HG02938 (cell line): ENCODE results near the gene ZNF879.

ENCODE experiments used
- ATAC-seq: cut with Tn5 transposase; IDR thresholded peaks from one replicate; pipeline ENCODE4 v1.9.1; 2021; ENCODE audit warnings: mild to moderate bottlenecking, moderate library complexity; ENCODE audit not compliant: unreplicated experiment

Gene ZNF879

DNA sequence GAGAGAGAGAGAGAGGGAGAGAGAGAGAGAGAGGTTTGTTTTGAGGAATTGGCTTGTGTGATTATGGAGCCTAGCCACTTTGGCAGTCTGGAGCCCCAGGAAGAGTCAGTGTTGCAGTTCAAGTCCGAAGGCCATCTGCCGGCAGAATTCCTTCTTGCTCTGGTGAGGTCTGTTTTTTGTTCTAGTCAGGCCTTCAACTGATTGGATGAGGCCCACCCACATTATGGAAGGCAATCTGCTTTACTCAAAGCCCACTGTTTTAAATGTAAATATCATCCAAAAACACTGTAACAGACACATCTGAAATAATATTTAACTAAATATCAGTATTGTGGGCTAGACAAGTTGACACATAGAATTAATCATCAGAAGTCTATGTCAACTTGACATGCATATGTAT lies 17.0 kb upstream of the ZNF879 start:
- ATAC-seq: no peak

DNA sequence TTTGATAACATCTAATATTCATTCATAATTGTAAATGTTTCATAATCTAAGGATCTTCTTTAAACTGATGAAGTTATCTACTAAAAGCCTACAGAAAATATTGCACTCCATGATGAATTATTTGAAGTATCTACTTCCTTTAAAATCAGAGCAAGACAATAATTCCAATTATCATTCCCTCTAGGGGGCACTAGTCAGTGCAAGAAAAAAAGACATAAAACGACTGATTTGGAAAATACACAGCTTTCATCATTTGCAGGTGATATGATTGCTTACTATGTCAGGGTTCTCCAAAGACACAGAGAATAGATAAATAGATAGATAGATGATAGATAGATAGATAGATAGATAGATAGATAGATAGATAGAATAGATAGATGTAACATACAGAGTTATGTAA lies 14.9 kb upstream of the ZNF879 start:
- ATAC-seq: no peak

DNA sequence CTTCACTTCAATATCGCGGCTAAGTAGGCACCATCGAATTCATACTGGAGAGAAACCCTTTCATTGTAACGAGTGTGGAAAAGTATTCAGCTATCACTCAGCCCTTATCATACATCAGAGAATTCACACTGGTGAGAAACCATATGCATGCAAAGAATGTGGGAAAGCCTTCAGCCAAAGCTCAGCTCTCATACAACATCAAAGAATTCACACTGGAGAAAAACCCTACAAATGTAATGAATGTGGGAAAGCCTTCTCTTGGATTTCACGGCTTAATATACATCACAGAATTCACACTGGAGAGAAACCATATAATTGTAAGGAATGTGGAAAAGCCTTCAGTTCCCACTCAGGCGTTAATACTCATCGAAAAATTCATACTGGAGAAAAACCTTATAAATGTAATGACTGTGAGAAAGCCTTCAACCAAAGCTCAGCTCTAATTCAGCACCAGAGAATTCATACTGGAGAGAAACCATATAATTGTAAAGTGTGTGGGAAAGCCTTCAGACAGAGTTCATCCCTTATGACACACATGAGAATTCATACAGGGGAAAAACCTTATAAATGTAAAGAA lies 9.5 kb downstream of the ZNF879 start:
- no peak for ATAC-seq

DNA sequence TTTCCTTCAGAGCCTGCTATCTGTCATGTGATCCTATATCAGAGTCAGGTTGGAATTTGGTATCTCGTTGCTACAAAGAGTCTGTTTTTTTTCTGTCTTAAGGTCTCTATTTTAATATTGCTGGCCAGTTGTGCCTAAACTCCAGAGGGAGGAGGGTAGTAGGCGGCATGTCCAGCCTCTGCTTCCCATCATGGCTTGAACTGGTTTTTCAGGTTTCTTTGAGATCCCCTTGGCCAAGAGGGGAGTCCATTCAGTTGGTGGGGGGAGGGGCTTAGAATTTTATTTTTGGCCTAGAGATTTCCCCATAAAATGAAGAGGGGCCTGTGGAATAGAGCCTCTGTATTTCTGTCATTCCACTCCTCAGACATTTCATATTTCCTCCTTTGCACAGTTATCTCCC lies 21.2 kb downstream of the ZNF879 start:
- no peak for ATAC-seq

DNA sequence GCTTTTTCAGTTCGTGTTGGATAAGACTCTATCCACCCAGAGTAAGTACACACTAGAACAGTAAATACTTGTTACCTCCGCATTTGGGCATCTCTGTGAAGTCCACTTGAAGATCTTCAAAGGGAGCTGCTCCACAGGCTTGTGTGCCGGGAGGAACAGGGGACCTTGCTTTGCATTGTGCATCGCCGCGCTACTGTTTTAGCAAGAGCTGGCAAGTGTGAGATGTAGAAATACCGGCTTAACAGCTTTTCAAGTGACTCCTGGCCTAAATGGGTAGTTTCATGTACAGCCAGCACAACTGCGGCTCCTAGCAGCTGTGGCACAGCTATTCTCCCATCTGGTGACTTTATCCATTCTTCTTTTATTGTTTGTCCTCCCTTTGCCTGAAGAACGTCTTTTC lies 28.2 kb downstream of the ZNF879 start:
- no peak for ATAC-seq

DNA sequence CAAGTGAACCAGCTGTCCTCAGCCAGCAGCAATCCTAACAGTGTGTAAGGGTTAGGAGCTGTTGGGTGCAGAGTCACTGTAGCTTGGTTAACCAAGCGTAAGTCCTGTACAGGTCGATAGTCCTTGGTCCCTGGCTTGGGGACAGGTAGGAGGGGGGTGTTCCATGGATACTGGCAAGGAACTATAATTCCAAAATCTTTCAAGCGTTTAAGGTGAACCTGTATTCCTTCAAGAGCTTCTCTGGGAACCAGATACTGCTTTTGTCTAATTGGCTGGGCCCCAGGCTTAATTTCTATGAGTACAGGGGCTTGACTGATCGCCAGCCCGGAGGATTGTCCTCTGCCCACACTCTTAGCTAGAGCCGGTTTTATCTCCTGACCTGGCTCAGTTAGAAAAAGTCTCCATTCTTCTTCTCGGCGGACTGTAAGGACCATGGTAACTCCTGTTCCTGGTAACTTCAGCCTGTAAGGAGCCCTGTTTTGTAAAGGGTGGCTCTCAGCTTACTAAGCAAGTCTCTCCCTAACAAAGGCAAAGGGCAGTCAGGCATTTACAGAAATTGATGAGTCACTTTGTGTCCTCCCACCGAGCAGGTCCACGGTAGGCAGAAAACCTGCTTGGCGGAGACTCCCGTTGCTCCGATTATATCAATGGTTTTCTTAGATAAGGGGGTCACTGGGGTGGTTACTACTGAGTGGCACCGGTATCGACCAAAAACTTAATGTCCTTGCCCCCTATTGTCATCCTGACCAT lies 30.6 kb downstream of the ZNF879 start:
- no peak for ATAC-seq

DNA sequence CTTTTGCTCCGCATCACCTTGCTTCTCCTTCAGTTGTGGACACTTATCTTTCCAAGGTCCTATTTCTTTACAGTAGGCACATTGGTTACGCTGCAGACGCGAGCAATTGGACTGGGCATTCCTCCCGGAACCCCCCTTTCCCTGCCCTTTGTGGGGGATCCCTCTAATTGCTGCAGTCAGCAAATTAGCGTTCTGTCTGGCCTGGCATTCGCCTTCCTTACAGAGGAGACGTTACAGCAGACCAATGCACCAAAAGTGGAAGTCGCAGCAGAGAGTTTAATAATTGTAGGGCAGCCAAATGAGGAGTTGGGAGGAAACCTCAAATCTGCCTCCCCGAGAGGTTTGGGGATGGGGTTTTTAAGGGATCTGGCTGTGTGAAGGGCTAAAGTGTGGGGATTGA lies 31.3 kb downstream of the ZNF879 start:
- ATAC-seq: no peak

DNA sequence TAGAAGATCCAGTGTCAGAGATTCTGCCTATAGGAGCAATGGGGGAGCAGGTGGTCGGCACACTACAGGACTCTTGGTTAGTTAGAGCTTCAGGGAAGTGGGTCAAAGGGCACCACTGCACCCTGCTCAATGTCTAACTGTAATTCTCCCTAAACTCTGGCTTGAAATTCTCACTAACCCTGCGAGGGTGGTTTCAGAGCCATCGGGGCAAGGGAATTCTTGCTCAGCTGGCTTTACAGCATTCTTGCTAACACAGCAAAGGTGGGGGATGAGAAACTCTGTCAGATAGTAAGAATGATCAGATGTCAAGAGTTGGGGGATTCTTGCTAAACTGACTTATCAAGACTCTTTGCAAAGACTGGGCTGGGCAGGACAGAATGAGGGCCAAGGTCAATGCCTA lies 31.8 kb downstream of the ZNF879 start:
- ATAC-seq: no peak

DNA sequence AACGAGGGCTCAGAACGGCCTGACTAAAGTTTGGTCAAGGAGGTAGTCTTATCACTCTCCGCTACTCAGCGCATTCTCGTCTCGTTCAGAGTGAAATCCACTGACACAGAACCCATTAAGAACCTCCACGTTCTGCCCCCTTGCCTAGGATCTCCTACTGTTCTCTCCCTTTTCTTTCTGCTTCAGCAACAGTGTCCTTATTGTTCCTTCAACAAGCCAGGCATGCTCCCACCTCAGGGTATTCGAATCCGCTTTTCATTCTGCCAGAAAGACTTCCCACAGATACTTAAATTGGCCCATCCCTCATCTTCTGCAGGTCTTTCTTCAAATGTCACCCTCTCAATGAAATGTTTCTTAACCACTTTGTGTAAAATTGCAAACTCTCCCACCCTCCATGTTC lies 32.2 kb downstream of the ZNF879 start:
- ATAC-seq: no peak

DNA sequence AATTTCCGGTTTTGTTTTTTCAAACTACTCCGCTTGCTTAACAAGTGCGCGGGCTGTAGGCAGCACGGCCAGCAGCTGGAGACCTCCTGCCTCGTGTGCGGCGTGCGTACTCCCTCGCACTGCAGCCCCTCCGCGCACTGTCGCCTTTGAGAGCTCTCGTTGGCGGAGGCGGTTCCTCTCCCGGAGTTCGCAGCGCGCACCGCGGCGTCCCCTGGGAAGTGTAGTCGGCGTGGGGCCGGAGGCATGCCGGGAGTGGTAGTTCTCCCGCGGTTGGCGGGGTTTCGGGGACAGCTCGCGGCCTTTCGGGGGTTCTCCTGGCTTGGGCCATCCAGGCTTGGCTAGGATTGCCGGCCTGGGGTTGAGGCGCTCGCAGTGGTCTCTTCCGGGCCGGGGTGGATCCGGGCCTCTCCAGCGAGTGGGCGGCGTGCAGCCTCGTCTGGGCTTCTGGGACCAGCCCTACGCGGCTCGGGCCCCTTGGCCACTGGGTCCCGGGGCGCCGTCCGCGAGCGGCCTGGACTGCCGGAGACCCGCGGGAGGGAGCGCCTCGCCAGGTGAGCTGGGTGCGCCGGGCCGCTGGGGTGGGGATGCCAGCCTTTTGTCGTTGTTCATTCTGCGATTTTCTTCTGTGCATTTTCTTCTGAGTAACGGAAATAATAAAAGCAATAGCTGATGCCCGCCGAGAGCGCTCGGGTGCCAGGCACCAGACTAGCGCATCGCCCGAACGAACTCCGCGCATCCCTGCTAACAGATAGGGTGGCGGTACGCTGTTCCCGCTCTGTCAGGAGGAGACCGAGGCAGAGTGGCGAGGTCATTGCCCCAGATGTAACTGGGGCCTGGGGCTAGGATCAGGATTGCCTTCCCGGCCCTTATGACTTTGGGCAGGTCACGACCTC lies 36.8 kb downstream of the ZNF879 start, which contains the start of gene ZNF354C:
ZNF354C (plus strand) TSS at position 258 of the 893 bp plus-strand sequence. CDS start 1,696 bp downstream, outside the sequence.
- peak; percentile 76 for ATAC-seq

DNA sequence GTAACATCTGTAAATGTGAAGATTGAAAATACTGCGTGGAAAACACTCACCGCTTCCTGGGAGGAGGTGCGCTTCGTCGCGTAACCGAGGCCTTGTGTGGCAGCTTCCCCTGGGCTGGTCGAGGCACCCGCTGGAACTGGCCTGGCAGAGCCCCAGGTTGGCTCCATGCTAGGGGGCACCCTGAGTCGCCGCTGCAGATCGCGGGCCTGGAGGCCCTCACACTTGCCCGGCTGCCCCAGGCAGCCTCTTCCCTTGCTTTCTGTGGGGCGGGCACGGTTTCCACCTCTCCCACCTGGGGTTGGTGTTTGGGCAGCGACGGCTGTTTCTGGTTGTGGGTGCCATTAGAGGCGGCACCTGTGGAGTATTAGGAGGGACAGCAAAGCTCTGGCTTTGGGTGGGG lies 37.4 kb downstream of the ZNF879 start:
- ATAC-seq: no peak

DNA sequence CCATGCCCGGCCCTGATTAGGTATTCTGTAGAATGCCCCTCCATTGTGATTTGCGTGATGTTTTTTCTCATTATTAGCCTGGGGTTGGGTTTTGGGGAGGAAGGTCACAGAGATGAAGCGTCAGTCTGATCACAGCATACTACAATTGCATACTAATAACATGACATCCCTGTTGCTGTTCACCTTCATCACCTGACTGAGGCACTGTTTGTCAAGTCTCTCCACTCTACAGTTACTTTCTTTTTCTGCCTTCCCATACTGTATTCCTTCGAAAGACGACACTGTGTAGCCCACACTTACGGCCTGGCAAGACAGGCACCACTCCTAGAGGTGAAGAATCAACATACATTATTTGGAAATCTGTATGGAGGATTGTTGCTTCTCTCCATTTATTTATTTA lies 42.1 kb downstream of the ZNF879 start:
- ATAC-seq: no peak

DNA sequence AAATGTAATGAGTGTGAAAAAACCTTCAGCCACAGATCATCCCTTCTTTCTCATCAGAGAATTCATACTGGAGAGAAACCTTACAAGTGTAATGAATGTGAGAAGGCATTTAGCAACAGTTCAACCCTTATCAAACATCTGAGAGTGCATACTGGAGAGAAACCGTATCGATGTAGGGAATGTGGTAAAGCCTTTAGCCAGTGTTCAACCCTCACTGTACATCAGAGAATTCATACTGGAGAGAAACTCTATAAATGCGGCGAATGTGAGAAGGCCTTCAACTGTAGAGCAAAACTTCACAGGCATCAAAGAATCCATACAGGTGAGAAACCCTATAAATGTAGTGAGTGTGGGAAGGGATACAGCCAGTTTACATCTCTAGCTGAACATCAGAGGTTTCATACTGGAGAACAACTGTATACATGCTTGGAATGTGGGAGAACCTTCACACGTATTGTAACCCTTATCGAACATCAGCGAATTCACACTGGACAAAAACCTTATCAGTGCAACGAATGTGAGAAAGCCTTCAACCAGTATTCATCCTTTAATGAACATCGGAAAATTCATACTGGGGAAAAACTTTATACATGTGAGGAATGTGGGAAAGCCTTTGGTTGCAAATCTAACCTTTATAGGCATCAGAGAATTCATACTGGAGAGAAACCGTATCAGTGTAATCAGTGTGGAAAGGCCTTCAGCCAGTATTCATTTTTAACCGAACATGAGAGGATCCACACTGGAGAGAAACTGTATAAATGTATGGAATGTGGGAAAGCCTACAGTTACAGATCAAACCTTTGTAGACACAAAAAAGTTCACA lies 55.8 kb downstream of the ZNF879 start:
- ATAC-seq: no peak

DNA sequence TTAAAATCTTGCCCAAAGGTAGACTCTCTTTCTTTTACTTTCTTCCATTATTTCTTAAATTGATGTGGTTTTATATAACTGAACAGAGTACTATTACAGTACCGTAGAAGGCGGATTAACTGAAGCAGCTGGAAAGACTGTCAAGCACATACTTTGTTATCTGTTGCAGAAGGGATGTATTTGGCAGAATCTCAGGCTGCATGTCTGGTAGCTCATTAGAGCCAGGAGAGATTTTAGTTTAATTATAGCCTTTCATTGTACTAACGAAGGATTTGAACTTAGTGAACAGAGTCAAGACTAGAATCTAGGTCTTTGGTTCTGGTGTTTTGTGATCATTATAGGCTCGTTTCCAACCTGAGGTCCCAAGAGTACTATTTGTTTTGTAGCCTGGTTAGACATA lies 57.1 kb downstream of the ZNF879 start:
- no peak for ATAC-seq
